C4-2B (cell line): Measurements from ENCODE around the gene LRRC27.
A peak's percentile ranks its signal among the peaks of the same experiment; 100 is the strongest.

Source experiments
- H3K27ac ChIP-seq: fragments of 450-650 bp; 2 replicates; pipeline ENCODE4 v1.5.1; 2017
- CTCF ChIP-seq: fragments of 450-650 bp; conservative IDR thresholded peaks from 2 replicates; pipeline ENCODE4 v1.5.1; 2017; ENCODE audit warnings: mild to moderate bottlenecking
- ZFX ChIP-seq: fragments of 450-650 bp; IDR thresholded peaks from 2 replicates; pipeline ENCODE4 v1.6.1; 2017

The LRRC27 gene

GRCh38 chr10:132406750-132407149, 74.8 kb downstream of the LRRC27 start:
- peak overlapping the region; percentile 99 for H3K27ac ChIP-seq
- TF ChIP-seq CTCF: no peak
- TF ChIP-seq ZFX: 0 out of 2 replicates have a peak, but pooled peaks have one; percentile 48

- TF ChIP-seq ZFX: peak; percentile 41; the same call in 1 of the 2 replicates
- TF ChIP-seq CTCF: no peak
- peak overlapping the region; percentile 99 for H3K27ac ChIP-seq
These were observed 75.3 kb downstream of the LRRC27 start for GRCh38 chr10:132407243-132407746.

GRCh38 chr10:132407846-132408278, 75.9 kb downstream of the LRRC27 start:
- H3K27ac ChIP-seq: peak overlapping the region; percentile 99
- peak; percentile 45 for TF ChIP-seq ZFX
- TF ChIP-seq CTCF: no peak

GRCh38 chr10:132408367-132408781, 76.4 kb downstream of the LRRC27 start:
- H3K27ac ChIP-seq: peak overlapping the region; percentile 99

GRCh38 chr10:132408823-132409666, 77.1 kb downstream of the LRRC27 start:
- peak overlapping the region; percentile 99 for H3K27ac ChIP-seq
- TF ChIP-seq CTCF: no peak
- peak; percentile 58; the same call in 1 of the 2 replicates for TF ChIP-seq ZFX

More at GRCh38 chr10:132408367-132408781, 76.4 kb downstream of the LRRC27 start:
- no peak for TF ChIP-seq CTCF
- no peak for TF ChIP-seq ZFX

- H3K27ac ChIP-seq: peak overlapping the region; percentile 99
- TF ChIP-seq CTCF (no peak), ZFX (no peak)
These were observed 77.7 kb downstream of the LRRC27 start for GRCh38 chr10:132409667-132410028.
